CD1c-positive myeloid dendritic cell (primary cell): ENCODE data around the gene GSTM2.

Source experiments
- DNase-seq: peaks from one replicate; pipeline ENCODE4 v3.0.0-alpha.2; 2016; ENCODE audit errors: extremely low spot score

GSTM2 gene

GRCh38 chr1:109667452-109668122 is at the start of gene GSTM2:
Gene GSTM2 (plus strand): TSS chr1:109668057. CDS start chr1:109668116, 59 bp downstream.
- DNase-seq: peak; percentile 74

- DNase-seq: peak; percentile 75
Measured at GRCh38 chr1:109618661-109619575, 48.9 kb upstream of the GSTM2 start.

- DNase-seq: peak; percentile 94
Measured at GRCh38 chr1:109619576-109620400, 48.1 kb upstream of the GSTM2 start, which contains the start of the genes AMPD2 and GNAT2. Gene AMPD2 (plus strand): TSS chr1:109619837. CDS start chr1:109621176, 1,339 bp downstream. Gene GNAT2 (minus strand): TSS chr1:109619616. CDS start chr1:109612870, 6,746 bp downstream.

- DNase-seq: peak; percentile 41
Measured at GRCh38 chr1:109620401-109620791, 47.5 kb upstream of the GSTM2 start.

- DNase-seq: peak; percentile 97
Measured at GRCh38 chr1:109620841-109621286, 47.0 kb upstream of the GSTM2 start.

- peak; percentile 66 for DNase-seq
Measured at GRCh38 chr1:109621379-109622136, 46.3 kb upstream of the GSTM2 start.

- no peak for DNase-seq
Measured at GRCh38 chr1:109622137-109622892, 45.5 kb upstream of the GSTM2 start.

GRCh38 chr1:109622895-109623294 is 45.0 kb upstream of the GSTM2 start:
- peak; percentile 60 for DNase-seq

GRCh38 chr1:109623601-109624161 is 44.2 kb upstream of the GSTM2 start:
- no peak for DNase-seq

GRCh38 chr1:109624201-109625010 is 43.5 kb upstream of the GSTM2 start:
- DNase-seq: no peak

- DNase-seq: no peak
Measured at GRCh38 chr1:109625176-109625575, 42.7 kb upstream of the GSTM2 start.

- DNase-seq: no peak
Measured at GRCh38 chr1:109625601-109626560, 42.0 kb upstream of the GSTM2 start.

- no peak for DNase-seq
Measured at GRCh38 chr1:109626682-109627408, 41.0 kb upstream of the GSTM2 start.

GRCh38 chr1:109627692-109628399 is 40.0 kb upstream of the GSTM2 start:
- no peak for DNase-seq

GRCh38 chr1:109628540-109629321 is 39.1 kb upstream of the GSTM2 start:
- DNase-seq: no peak
